Activated gamma-delta T cell (primary cell): Measurements from ENCODE around the gene CNST.
"Not testable (repeated sequence)": the region's sequence is repeated elsewhere in the genome, so short reads cannot be mapped to it uniquely, and the experiment has no call there.

Experiments
- DNase-seq: peaks from one replicate; lab custom pipeline; 2025; lab: John Stamatoyannopoulos, UW

Gene CNST

GRCh38 chr1:246554201-246554600 lies 12.1 kb upstream of the CNST start:
- no peak for DNase-seq

GRCh38 chr1:246558041-246558440 lies 8.2 kb upstream of the CNST start:
- DNase-seq = no peak

GRCh38 chr1:246559310-246559709 lies 6.9 kb upstream of the CNST start:
- DNase-seq = no peak

GRCh38 chr1:246560833-246561232 lies 5.4 kb upstream of the CNST start:
- not testable (repeated sequence) for DNase-seq

DNA sequence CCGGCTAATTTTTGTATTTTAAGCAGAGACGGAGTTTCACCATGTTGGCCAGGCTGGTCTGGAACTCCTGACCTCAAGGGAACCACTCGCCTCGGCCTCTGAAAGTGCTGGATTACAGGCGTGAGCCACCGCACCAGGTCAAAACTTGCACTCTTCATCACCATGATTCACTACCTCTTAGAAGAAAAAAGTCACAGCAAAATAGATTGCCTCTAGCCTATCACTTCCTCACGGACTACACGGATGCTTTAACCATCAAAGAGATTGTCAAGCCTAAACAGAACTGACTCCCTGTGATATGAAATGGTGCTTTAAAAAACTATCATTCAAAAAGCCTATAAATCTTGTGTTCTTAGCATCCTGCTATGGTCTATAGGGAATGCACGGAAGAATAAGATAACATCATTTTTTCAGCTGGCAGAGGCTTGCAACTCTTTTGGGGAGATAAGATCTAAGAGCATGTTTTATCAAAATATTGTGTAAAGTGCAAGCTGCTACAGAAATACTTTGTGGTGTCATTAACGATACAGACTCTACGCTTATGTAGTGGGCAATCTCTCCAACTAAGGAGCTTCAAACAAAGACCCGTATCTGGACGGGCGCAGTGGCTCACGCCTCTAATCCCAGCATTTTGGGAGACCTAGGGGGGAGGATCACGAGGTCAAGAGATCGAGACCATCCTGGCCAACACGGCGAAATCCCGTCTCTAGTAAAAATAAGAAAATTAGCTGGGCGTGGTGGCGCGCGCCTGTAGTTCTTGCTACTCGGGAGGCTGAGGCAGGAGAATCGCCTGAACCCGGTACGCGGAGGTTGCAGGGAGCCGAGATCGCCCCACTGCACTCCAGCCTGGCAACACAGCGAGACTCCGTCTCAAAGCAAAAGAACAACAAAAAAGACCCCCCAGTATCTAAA lies 1.2 kb upstream of the CNST start:
- no peak for DNase-seq

GRCh38 chr1:246565751-246566127 lies 517 bp upstream of the CNST start:
- no peak for DNase-seq

DNA sequence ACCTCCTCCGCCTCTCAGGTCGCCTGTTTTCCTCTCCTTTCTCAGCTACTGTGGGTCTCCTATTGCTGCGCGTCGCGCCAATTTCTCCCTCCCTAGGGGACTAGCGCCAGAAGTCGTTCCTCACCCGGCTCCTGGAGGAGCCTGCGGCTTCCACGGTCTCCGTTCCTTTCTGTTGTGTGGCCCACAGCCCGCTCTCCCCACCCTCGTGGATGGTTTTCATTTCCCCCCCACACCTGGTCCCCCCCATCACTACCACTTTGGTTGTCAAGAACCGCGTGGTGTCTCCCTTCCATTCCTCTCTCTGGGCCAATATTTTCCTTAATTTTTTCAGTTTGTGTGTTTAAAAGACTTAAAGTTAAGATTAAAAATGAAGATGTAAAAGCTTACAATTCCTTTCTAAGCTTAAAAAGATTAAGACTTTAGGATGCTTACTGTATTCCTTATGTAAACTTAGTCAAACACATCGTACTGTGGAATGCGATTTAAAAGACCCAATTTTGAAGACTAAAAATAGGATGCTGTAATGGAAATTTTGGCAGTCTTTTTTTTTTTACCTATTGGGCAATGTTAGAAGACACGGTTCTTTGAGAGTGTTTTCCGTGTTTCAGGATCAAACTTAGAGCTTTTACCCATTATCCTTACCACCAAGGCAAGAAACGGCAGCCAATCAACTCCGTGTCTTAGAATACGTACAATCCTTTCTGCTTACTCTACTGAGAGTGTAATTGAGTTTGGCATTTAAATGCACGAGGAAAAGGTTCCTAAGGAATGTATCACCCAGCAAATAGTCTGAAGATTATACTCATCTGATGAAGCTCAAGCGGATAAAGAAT lies 773 bp downstream of the CNST start:
- DNase-seq = no peak

DNA sequence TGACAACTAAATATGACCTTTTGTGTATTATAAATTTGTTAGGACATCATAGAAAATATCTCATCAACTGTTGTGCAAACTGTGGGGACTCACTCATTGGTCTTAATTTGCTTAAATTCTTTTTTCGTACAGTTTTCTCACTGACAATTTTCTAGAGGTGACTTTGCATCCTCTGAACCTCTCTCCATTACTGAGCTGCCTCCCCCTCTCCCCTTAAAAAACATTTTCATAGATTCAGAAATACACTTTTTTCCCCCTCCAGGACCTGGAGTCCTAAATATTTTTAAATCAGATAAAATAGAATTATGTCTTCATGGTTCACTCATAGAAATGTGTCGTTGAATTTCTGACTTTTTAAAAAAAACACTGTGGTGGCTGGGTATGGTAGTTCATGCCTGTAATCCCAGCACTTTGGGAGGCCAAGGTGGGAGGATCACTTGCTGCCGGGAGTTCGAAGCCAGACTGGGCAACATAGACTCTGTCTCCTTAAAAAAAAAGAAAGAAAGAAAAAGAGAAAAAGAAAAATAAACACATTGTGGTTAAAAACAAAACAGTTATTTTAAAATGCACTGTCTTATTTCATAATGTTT lies 1.5 kb downstream of the CNST start:
- no peak for DNase-seq

GRCh38 chr1:246569248-246570238 lies 3.3 kb downstream of the CNST start:
- DNase-seq = no peak

GRCh38 chr1:246571309-246571708 lies 5.1 kb downstream of the CNST start:
- DNase-seq = not testable (repeated sequence)

GRCh38 chr1:246571953-246572352 lies 5.7 kb downstream of the CNST start:
- DNase-seq = no peak

DNA sequence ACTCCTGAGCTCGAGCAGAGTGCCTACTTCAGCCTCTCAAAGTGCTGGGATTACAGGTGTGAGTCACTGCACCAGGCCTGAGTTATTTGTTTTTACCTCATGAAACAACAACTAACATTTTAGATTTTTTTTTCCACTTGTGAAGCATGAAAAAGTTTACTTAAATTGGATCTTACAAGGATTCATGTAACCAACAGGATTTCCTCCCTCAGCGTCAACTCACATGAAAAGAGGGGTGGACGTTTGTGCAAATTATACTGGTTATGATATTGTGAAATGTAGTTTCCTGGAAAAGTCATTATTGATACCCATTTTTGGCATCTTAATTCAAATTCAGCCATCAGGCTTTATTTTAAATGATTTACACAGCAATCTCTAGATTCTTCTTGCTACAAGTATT lies 6.5 kb downstream of the CNST start:
- DNase-seq = no peak

GRCh38 chr1:246573491-246573890 lies 7.2 kb downstream of the CNST start:
- DNase-seq = no peak

- no peak for DNase-seq
These were observed 10.4 kb downstream of the CNST start for GRCh38 chr1:246576709-246577032.

DNA sequence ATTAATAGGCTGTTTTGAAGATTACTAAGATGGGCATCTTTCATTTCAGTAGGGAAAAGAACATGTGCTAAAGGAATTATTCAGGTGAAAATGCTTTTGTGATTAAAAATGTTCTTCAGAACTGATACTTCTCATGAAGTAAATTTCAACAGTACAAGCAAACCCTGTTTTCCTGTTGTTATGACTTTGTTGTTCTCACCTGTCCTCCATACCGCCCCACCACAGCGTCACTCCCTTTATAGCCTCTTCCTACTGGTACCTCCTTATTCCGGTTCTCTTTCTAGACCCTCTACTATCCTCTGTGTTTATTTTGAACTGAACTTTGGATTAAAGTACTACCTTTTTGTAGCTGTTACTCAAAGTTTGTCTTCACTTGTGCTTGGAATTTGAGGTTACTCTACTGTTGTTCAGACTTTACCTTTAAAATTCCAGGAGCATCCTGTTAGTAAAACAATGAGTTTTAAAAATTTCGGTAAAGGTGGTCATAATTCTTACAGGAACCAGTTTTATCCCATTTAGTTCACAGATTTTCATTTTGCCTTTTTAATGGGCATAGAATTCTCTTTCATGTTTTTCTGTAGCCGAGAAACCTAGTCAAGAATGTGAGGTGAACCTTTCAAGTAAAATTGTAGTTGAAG lies 10.9 kb downstream of the CNST start:
- no peak for DNase-seq

DNA sequence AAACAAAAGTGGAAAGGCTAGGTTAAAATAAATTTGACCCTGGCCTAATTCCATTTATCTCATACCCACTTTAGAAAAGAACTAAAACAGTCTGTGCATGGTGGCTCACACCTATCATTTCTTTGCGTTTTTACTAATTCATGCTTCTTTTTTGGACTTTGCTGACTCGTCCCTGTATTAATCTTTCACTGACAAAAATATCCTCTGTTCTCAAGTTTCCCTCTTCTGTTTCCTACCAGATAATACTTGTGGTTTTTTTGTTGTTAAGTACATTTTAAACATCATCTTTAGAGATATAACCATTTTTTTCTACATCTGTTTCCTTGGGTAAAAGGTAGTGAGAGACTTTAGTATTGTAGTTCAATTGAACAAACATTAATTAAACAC lies 11.5 kb downstream of the CNST start:
- no peak for DNase-seq

DNA sequence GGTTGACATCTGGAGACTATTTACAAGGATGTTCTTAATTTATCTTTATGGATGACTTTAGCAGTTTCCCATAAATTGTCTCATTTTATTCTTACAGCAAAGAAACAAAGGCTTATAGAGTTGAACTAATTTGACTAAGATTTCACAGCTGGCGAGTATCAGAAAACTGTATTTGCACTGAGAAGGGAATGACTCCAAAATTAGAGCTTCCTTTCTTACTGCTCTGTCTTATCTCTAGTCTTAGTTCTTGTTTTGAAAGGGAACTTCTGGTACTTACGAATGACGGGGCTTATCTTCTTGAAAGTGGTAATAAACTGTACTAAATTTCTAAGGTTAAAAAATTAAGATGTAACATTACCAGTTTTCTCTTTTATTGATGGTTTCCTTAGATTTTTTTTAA lies 13.6 kb downstream of the CNST start:
- no peak for DNase-seq

- no peak for DNase-seq
These were observed 14.5 kb downstream of the CNST start for GRCh38 chr1:246580497-246581370.

DNA sequence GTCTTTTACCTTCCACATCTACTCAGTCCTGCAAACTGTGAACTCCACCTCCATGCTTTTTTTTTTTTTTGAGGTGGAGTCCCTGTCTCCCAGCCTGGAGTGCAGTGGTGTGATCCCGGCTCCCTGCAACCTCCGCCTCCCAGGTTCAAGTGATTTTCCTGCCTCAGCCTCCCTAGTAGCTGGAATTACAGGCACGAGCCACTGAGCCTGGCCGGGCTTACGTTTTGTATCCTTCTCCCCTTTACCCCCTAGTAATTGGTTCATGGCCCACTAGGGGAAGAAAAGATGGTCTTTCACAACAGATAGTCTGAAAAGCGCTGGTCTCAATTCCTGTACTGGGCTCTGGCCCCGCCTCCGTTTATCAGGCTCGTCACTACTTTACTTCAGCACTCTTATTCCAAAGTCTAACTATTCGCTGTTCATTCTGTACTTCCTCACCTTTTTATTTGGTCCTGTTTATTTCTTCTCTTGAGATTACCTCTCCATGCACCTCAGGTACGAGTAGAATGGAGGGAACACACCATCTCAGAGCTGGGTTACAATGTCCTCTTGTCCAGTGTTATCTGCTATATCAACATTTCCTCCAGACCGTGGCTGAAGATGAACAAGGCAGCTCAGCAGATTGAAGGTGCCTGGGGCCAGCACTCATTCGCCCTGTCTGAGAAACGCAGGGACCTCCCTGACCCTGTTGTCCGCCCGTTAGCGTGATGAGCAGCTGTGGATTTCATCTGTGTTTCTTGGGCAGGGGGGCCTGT lies 16.2 kb downstream of the CNST start:
- DNase-seq = no peak
